Type B pancreatic cell (in vitro differentiated cells): ENCODE measurements around the gene CSF2RB. TPM values are rescaled to one million over a fixed set of nuclear protein-coding genes. Genes with fewer than 3 reads are reported as not detected.

Experiments used
- DNase-seq: peaks from one replicate; pipeline ENCODE4 v3.0.0; 2021; ENCODE audit warnings: mixed read lengths; ENCODE audit not compliant: unreplicated experiment; ENCODE audit errors: extremely low spot score
- H3K27ac Mint-ChIP-seq: 2 replicates; pipeline ENCODE4 v1.8.0; 2021; ENCODE audit warnings: mild to moderate bottlenecking, mixed read lengths
- H3K27me3 Mint-ChIP-seq: 2 replicates; pipeline ENCODE4 v1.8.0; 2021; ENCODE audit warnings: mixed read lengths
- H3K36me3 Mint-ChIP-seq: 2 replicates; pipeline ENCODE4 v1.8.0; 2021; ENCODE audit warnings: mixed read lengths
- H3K4me1 Mint-ChIP-seq: one replicate; pipeline ENCODE4 v1.8.0; 2021; ENCODE audit warnings: mixed read lengths; ENCODE audit not compliant: unreplicated experiment
- H3K4me3 Mint-ChIP-seq: 2 replicates; pipeline ENCODE4 v1.8.0; 2021; ENCODE audit warnings: mild to moderate bottlenecking, mixed read lengths
- H3K9me3 Mint-ChIP-seq: 2 replicates; pipeline ENCODE4 v1.8.0; 2021; ENCODE audit warnings: mixed read lengths
- CTCF ChIP-seq: fragments of 200-600 bp; sonication (generic); conservative IDR thresholded peaks from 2 replicates; pipeline ENCODE4 v1.5.0; 2021; ENCODE audit warnings: antibody characterized with exemption, mild to moderate bottlenecking
- total RNA-seq: library from RNA; stranded (reverse); gene quantifications from 2 replicates; pipeline ENCODE4 v1.2.1, GENCODE V29; 2021; ENCODE audit warnings: low replicate concordance

Gene CSF2RB
- total RNA-seq, 1 donor from 2014 or later, result 0.72 TPM

GRCh38 chr22:36979016-36979910, 65.8 kb downstream of the CSF2RB start:
- peaks cover 29% of the 10 kb centered on the region for H3K27me3 Mint-ChIP-seq
- no peak overlapping the region for H3K27ac Mint-ChIP-seq
- H3K4me3 Mint-ChIP-seq, result no peak overlapping the region
- no peaks in the 10 kb centered on the region for H3K36me3 Mint-ChIP-seq
- H3K4me1 Mint-ChIP-seq, result peaks cover 5% of the 10 kb centered on the region
- DNase-seq, result no peak
- no peak for TF ChIP-seq CTCF
- no peaks in the 10 kb centered on the region for H3K9me3 Mint-ChIP-seq

GRCh38 chr22:36981247-36981775, 67.9 kb downstream of the CSF2RB start:
- Mint-ChIP-seq H3K27me3 (peaks cover 41% of the 10 kb centered on the region), H3K9me3 (peaks cover 11% of the 10 kb centered on the region), H3K27ac (no peak overlapping the region), H3K4me1 (peaks cover 5% of the 10 kb centered on the region), H3K36me3 (no peaks in the 10 kb centered on the region), H3K4me3 (no peak overlapping the region)
- DNase-seq, result no peak
- no peak for TF ChIP-seq CTCF

GRCh38 chr22:36982136-36982535, 68.7 kb downstream of the CSF2RB start:
- H3K4me1 Mint-ChIP-seq, result peaks cover 5% of the 10 kb centered on the region
- no peak for TF ChIP-seq CTCF
- H3K9me3 Mint-ChIP-seq, result peaks cover 13% of the 10 kb centered on the region
- DNase-seq, result no peak
- H3K27ac Mint-ChIP-seq, result no peak overlapping the region
- no peak overlapping the region for H3K4me3 Mint-ChIP-seq
- peaks cover 43% of the 10 kb centered on the region for H3K27me3 Mint-ChIP-seq
- no peaks in the 10 kb centered on the region for H3K36me3 Mint-ChIP-seq

- no peak overlapping the region for H3K4me3 Mint-ChIP-seq
- TF ChIP-seq CTCF, result no peak
- H3K27me3 Mint-ChIP-seq, result peaks cover 64% of the 10 kb centered on the region
- no peak for DNase-seq
- no peaks in the 10 kb centered on the region for H3K36me3 Mint-ChIP-seq
- no peaks in the 10 kb centered on the region for H3K4me1 Mint-ChIP-seq
- H3K9me3 Mint-ChIP-seq, result peaks cover 13% of the 10 kb centered on the region
- no peak overlapping the region for H3K27ac Mint-ChIP-seq
Observed at GRCh38 chr22:36985211-36985889, 71.9 kb downstream of the CSF2RB start.

- Mint-ChIP-seq H3K4me3 (no peak overlapping the region), H3K36me3 (no peaks in the 10 kb centered on the region), H3K9me3 (peaks cover 13% of the 10 kb centered on the region), H3K27me3 (peaks cover 69% of the 10 kb centered on the region), H3K4me1 (no peaks in the 10 kb centered on the region), H3K27ac (no peak overlapping the region)
- peak; percentile 78 for TF ChIP-seq CTCF
- no peak for DNase-seq
Observed at GRCh38 chr22:36986242-36986821, 72.9 kb downstream of the CSF2RB start.
